GM04503 (cell line): ENCODE data around the gene ITGAE.
"Not testable (repeated sequence)": the region's sequence is repeated elsewhere in the genome, so short reads cannot be mapped to it uniquely, and the experiment has no call there.

ENCODE experiments used
- DNase-seq: peaks from one replicate; pipeline ENCODE4 v3.0.0-alpha.2; 2012; ENCODE audit warnings: low read depth

ITGAE gene

GRCh38 chr17:3800362-3801271, at the start of gene ITGAE:
Gene ITGAE, minus strand, starts transcription at chr17:3801188. Its CDS starts 44 bp downstream, at chr17:3801144.
- DNase-seq, result no peak

- no peak for DNase-seq
Observed at GRCh38 chr17:3848229-3848835, 47.3 kb upstream of the ITGAE start.

GRCh38 chr17:3847165-3847670, 46.2 kb upstream of the ITGAE start:
- DNase-seq, result no peak

- DNase-seq, result no peak
Observed at GRCh38 chr17:3846437-3847164, 45.6 kb upstream of the ITGAE start.

GRCh38 chr17:3845621-3846436, 44.8 kb upstream of the ITGAE start, which contains the start of gene NCBP3:
Gene NCBP3, minus strand, starts transcription at chr17:3846246. Its CDS starts 23 bp downstream, at chr17:3846223.
- peak; percentile 39 for DNase-seq

- DNase-seq, result no peak
Observed at GRCh38 chr17:3845291-3845620, 44.3 kb upstream of the ITGAE start.

GRCh38 chr17:3844556-3844955, 43.6 kb upstream of the ITGAE start:
- DNase-seq, result not testable (repeated sequence)

- DNase-seq, result no peak
Observed at GRCh38 chr17:3843935-3844516, 43.0 kb upstream of the ITGAE start.

- no peak for DNase-seq
Observed at GRCh38 chr17:3838206-3838605, 37.2 kb upstream of the ITGAE start.

- DNase-seq, result no peak
Observed at GRCh38 chr17:3836551-3836950, 35.6 kb upstream of the ITGAE start.

GRCh38 chr17:3835410-3836229, 34.6 kb upstream of the ITGAE start:
- no peak for DNase-seq

- no peak for DNase-seq
Observed at GRCh38 chr17:3834811-3835210, 33.8 kb upstream of the ITGAE start.

- DNase-seq, result no peak
Observed at GRCh38 chr17:3828852-3829232, 27.9 kb upstream of the ITGAE start.

- no peak for DNase-seq
Observed at GRCh38 chr17:3828151-3828851, 27.3 kb upstream of the ITGAE start.

- no peak for DNase-seq
Observed at GRCh38 chr17:3827124-3827773, 26.3 kb upstream of the ITGAE start.

GRCh38 chr17:3826191-3826590, 25.2 kb upstream of the ITGAE start:
- no peak for DNase-seq

- no peak for DNase-seq
Observed at GRCh38 chr17:3821101-3821500, 20.1 kb upstream of the ITGAE start.

GRCh38 chr17:3818786-3819185, 17.8 kb upstream of the ITGAE start:
- DNase-seq, result no peak
